Measurements from ENCODE around the gene PIK3R6. TPM values are rescaled to one million over a fixed set of nuclear protein-coding genes. Genes with fewer than 3 reads are reported as not detected.

Gene PIK3R6
- total RNA-seq, 4 donors from 2014 or later = 2.0 to 3.7 (median 2.4) TPM

- no peak for TF ChIP-seq CTCF (IDR thresholded peaks at IDR 0.05; ENCODE audit: low read depth)
Measured at GRCh38 chr17:8851600-8851999, 15.9 kb downstream of the PIK3R6 start.

DNA sequence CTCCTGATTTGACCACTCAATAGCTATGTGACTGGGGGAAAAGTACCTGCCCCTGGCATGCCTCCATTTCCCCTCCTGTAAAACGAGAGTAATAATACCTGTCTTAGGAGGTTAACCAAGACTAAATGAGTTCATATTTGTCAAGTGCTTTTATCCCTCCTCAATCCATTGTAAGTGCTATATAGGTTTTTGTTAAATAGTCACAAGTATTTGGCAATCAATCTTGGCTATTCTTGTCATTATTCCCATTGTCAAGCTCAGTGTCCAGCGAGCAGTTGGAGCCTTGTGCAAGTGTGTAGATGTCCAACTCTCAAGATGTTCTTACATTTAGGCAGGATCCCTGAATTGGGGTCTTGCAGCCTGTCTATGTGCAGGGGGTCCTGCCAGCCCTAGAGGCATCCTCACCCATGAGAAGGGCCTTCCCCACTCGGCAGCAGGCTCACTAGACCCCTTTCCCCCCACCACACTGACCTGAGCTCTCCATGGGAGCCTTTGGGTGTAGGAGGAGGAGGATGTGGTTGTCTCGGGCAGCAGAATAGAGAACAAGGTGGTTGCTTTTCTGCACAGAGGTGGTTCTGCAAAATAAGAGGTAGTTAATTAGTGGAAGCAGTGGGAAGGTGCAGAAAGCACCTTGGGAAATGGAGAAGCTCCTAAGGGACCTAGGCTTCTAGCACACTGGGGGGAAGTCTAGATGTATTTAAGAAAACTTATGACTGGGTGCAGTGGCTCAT, 18.0 kb downstream of the PIK3R6 start:
- no peak for TF ChIP-seq CTCF (IDR thresholded peaks at IDR 0.05; ENCODE audit: low read depth)

DNA sequence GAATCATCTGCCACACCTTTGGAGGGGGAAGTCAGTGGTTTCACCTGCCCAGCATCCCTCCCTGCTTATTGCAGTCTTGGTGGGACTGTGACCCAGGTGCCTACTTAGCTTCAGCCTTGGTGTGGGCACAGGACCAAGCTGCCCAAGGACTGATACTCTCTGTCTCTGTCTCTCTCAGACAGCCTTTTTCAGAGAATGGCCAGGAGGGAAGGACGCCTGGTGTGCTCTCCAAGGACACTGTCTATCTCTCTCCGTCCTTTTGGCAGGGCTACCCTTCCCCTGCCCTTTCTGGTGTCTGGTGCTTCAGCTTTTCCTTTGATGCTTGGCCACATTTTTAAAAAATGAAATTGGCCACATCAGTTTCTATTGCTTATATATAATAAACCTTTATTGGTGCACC, 19.6 kb downstream of the PIK3R6 start:
- no peak for TF ChIP-seq CTCF (IDR thresholded peaks at IDR 0.05; ENCODE audit: low read depth)

DNA sequence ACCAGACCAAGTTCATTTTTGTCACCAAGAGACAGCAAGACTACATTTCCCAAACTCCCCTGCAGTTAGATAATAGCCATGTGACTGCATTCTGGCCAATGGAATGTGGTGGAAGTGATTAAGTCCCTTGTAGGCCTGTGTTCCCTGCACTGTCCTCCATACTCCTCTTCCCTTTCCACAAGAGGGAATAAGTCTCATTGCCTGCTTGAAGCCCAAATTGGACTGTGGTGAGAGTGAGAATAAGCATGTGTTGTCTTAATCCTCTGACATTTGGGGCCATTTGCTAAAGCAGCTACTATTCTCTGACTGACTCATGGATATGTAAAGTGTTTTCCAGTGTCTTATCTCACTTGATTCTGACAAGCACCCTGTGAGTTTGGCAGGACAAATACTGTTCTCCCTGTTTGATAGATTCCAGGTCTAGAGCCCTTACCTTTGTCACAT, 20.7 kb downstream of the PIK3R6 start:
- no peak for TF ChIP-seq CTCF (IDR thresholded peaks at IDR 0.05; ENCODE audit: low read depth)

- TF ChIP-seq CTCF (IDR thresholded peaks at IDR 0.05; ENCODE audit: low read depth) = no peak
Measured at GRCh38 chr17:8844229-8845218, 22.9 kb downstream of the PIK3R6 start.

GRCh38 chr17:8843344-8843743, 24.1 kb downstream of the PIK3R6 start:
- no peak for TF ChIP-seq CTCF (IDR thresholded peaks at IDR 0.05; ENCODE audit: low read depth)

DNA sequence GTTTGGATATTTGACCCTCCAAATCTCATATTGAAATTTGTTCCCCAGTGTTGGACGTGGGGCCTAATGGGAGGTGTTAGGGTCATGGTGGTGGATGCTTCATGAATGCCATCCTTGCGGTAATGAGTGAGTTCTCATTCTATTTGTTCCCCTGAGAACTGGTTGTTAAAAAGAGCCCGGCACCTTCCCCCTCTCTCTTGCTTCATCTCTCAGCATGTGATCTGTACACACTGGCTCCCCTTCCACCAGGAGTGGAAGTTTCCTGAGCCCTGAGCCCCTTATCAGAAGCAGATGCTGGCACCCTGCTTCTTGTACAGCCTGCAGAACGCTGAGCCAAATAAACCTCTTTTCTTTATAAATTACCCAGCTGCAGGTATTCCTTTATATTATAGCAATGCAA, 25.6 kb downstream of the PIK3R6 start:
- TF ChIP-seq CTCF (IDR thresholded peaks at IDR 0.05; ENCODE audit: low read depth) = no peak
